ENCODE measurements around the gene FAT2.

Gene FAT2

DNA sequence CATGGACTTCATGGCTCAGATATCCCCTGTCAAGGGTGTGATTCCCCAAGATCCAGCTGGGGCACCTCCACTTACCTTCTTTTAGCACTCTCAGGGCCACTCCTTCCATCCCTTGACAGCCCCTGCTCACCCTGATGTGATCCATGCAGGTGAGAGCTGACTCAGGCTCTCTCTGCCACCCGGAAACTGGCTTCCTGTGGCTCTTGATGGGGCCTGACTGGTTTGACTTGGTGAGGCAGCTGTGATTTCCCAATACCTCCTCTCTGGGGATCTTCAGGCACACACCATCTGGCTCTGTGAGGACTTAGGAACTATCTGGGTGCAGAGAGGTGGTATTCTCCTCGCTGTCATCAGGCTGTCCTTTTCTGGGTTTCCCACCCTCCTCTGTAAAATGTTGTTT lies 7.9 kb upstream of the FAT2 start:
- Histone ChIP-seq H3F3A (ENCODE audit: insufficient read depth) (no peaks in the 10 kb centered on the region), H3K79me2 (ENCODE audit: insufficient read depth, low read length) (no peaks in the 10 kb centered on the region), H3K27ac (ENCODE audit: low read depth, low read length) (no peak overlapping the region), H4K20me1 (ENCODE audit: low read depth, low read length) (no peaks in the 10 kb centered on the region), H3K27me3 (ENCODE audit: low read length) (no peaks in the 10 kb centered on the region), H3K4me2 (ENCODE audit: low read depth, low read length, poor library complexity, severe bottlenecking) (no peak overlapping the region), H3K9me3 (ENCODE audit: insufficient read depth, low read length) (no peaks in the 10 kb centered on the region), H3K9ac (ENCODE audit: low read length) (no peak overlapping the region), H3K4me3 (ENCODE audit: insufficient read depth, low read length, poor library complexity, severe bottlenecking) (no peak overlapping the region), H2AFZ (ENCODE audit: low read depth, low read length, severe bottlenecking) (no peak overlapping the region), H3K36me3 (ENCODE audit: low read length) (no peaks in the 10 kb centered on the region), H3K9me2 (replicated peaks; ENCODE audit: insufficient read depth, low read length) (no peaks in the 10 kb centered on the region)
- no peak for TF ChIP-seq EZH2phosphoT487 (conservative IDR thresholded peaks at IDR 0.05; ENCODE audit: low read length)
- TF ChIP-seq, protein P1, sequence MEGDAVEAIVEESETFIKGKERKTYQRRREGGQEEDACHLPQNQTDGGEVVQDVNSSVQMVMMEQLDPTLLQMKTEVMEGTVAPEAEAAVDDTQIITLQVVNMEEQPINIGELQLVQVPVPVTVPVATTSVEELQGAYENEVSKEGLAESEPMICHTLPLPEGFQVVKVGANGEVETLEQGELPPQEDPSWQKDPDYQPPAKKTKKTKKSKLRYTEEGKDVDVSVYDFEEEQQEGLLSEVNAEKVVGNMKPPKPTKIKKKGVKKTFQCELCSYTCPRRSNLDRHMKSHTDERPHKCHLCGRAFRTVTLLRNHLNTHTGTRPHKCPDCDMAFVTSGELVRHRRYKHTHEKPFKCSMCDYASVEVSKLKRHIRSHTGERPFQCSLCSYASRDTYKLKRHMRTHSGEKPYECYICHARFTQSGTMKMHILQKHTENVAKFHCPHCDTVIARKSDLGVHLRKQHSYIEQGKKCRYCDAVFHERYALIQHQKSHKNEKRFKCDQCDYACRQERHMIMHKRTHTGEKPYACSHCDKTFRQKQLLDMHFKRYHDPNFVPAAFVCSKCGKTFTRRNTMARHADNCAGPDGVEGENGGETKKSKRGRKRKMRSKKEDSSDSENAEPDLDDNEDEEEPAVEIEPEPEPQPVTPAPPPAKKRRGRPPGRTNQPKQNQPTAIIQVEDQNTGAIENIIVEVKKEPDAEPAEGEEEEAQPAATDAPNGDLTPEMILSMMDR (IDR thresholded peaks at IDR 0.05; ENCODE audit: insufficient read depth, low read length, poor library complexity, severe bottlenecking) = no peak

DNA sequence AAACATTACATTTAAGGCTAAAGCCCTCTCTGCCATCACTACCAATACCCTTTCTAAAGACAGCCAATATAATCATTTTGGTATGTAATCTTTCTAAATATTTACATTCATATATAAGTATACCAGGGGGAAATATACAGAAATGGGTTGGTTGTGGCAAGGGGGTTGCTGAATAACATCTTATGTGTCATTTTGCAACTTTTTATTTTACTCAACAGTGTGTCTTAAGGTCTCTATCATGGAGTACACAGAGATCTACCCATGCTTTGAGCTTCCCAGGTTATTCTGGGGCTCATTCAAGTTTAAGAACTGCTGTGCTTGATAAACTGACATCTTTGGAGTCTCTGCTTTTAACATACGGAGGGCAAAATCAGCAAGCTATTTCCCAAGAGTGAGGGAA lies 7.4 kb upstream of the FAT2 start:
- Histone ChIP-seq H3K27ac (ENCODE audit: low read depth, low read length) (no peak overlapping the region), H3K4me2 (ENCODE audit: low read depth, low read length, poor library complexity, severe bottlenecking) (no peak overlapping the region), H2AFZ (ENCODE audit: low read depth, low read length, severe bottlenecking) (no peak overlapping the region)

DNA sequence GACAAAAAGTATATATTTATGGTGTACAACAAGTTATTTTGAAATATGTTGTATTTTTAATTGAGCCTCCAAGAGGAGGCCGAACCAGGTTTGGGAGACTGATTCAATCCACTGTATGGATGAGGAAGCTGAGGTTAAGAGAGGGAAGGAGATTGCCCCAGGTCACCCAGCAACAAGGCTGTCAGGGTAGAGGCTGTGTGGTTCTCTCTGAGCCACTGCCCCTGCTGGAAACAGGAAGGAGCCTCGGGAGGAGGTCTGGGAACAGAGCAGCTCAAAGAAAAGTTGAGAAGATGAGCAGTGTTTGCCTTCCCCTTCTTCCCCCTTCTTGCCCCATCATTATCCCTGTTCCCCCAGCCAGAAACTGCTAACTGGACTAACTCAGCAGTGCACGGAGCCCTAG lies 6.6 kb upstream of the FAT2 start:
- Histone ChIP-seq H3K79me2 (ENCODE audit: insufficient read depth, low read length) (no peaks in the 10 kb centered on the region), H3K4me2 (ENCODE audit: low read depth, low read length, poor library complexity, severe bottlenecking) (no peak overlapping the region), H3K9me2 (replicated peaks; ENCODE audit: insufficient read depth, low read length) (no peaks in the 10 kb centered on the region), H3K4me3 (ENCODE audit: insufficient read depth, low read length, poor library complexity, severe bottlenecking) (no peak overlapping the region), H3K9ac (ENCODE audit: low read length) (no peak overlapping the region), H4K20me1 (ENCODE audit: low read depth, low read length) (no peaks in the 10 kb centered on the region), H2AFZ (ENCODE audit: low read depth, low read length, severe bottlenecking) (no peak overlapping the region), H3K27me3 (ENCODE audit: low read length) (no peaks in the 10 kb centered on the region), H3K9me3 (ENCODE audit: insufficient read depth, low read length) (no peaks in the 10 kb centered on the region), H3K27ac (ENCODE audit: low read depth, low read length) (no peak overlapping the region), H3F3A (ENCODE audit: insufficient read depth) (no peaks in the 10 kb centered on the region), H3K36me3 (ENCODE audit: low read length) (no peaks in the 10 kb centered on the region)
- no peak for TF ChIP-seq EZH2phosphoT487 (conservative IDR thresholded peaks at IDR 0.05; ENCODE audit: low read length)
- TF ChIP-seq, protein P1 (IDR thresholded peaks at IDR 0.05; ENCODE audit: insufficient read depth, low read length, poor library complexity, severe bottlenecking) = no peak

More for the DNA sequence above, 7.4 kb upstream of the FAT2 start:
- H3K36me3 ChIP-seq (ENCODE audit: low read length) = no peaks in the 10 kb centered on the region
- no peaks in the 10 kb centered on the region for H3K27me3 ChIP-seq (ENCODE audit: low read length)
- no peaks in the 10 kb centered on the region for H4K20me1 ChIP-seq (ENCODE audit: low read depth, low read length)
- H3K9me2 ChIP-seq (replicated peaks; ENCODE audit: insufficient read depth, low read length) = no peaks in the 10 kb centered on the region
- no peaks in the 10 kb centered on the region for H3K79me2 ChIP-seq (ENCODE audit: insufficient read depth, low read length)
- H3K4me3 ChIP-seq (ENCODE audit: insufficient read depth, low read length, poor library complexity, severe bottlenecking) = no peak overlapping the region
- no peaks in the 10 kb centered on the region for H3F3A ChIP-seq (ENCODE audit: insufficient read depth)
- no peak overlapping the region for H3K9ac ChIP-seq (ENCODE audit: low read length)
- TF ChIP-seq EZH2phosphoT487 (conservative IDR thresholded peaks at IDR 0.05; ENCODE audit: low read length) = no peak
- TF ChIP-seq, protein P1 (IDR thresholded peaks at IDR 0.05; ENCODE audit: insufficient read depth, low read length, poor library complexity, severe bottlenecking) = no peak
- H3K9me3 ChIP-seq (ENCODE audit: insufficient read depth, low read length) = no peaks in the 10 kb centered on the region

Data from SU-DHL-6 (cell line).